ENCODE measurements around the gene PLA2R1.

Gene PLA2R1

DNA sequence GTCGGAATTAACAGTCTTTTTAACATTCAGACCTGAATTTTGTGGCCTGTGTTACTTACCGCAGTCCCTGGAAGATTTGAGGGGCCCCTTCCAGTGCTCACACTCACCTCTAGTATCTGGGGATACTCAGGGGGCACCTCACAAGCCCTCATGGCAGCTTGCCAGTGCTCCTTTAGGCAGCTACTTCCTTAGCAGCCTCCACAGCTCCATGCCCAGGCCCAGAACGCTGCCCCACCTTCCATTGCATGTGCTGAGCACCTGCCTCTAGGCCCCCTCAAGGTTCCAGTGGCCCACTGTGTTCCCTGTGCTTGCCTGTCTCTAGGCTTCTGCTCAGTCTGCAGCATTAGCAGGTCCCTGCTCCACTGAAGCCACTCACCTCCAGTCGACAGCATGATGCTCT lies 30.0 kb upstream of the PLA2R1 start:
- Histone ChIP-seq H3K27me3 (ENCODE audit: insufficient read depth, low read length, poor library complexity, severe bottlenecking) (no peaks in the 10 kb centered on the region), H3K4me2 (ENCODE audit: low read depth, low read length, poor library complexity, severe bottlenecking) (no peak overlapping the region), H4K20me1 (ENCODE audit: insufficient read depth, low read length, poor library complexity, severe bottlenecking) (no peaks in the 10 kb centered on the region), H3K9me2 (replicated peaks; ENCODE audit: low read depth, low read length) (no peaks in the 10 kb centered on the region), H3F3A (ENCODE audit: low read depth) (no peaks in the 10 kb centered on the region), H3K9ac (ENCODE audit: low read depth, low read length, poor library complexity, severe bottlenecking) (no peak overlapping the region), H3K4me3 (ENCODE audit: low read length, poor library complexity, severe bottlenecking) (no peak overlapping the region), H3K79me2 (ENCODE audit: insufficient read depth, low read length) (no peaks in the 10 kb centered on the region), H3K4me1 (ENCODE audit: insufficient read depth, low read length, poor library complexity, severe bottlenecking) (no peaks in the 10 kb centered on the region), H2AFZ (ENCODE audit: low read length) (no peak overlapping the region), H3K9me3 (ENCODE audit: insufficient read depth, low read depth, low read length) (peaks cover 24% of the 10 kb centered on the region), H3K36me3 (ENCODE audit: insufficient read depth, low read length) (no peaks in the 10 kb centered on the region)
- TF ChIP-seq, protein P1, sequence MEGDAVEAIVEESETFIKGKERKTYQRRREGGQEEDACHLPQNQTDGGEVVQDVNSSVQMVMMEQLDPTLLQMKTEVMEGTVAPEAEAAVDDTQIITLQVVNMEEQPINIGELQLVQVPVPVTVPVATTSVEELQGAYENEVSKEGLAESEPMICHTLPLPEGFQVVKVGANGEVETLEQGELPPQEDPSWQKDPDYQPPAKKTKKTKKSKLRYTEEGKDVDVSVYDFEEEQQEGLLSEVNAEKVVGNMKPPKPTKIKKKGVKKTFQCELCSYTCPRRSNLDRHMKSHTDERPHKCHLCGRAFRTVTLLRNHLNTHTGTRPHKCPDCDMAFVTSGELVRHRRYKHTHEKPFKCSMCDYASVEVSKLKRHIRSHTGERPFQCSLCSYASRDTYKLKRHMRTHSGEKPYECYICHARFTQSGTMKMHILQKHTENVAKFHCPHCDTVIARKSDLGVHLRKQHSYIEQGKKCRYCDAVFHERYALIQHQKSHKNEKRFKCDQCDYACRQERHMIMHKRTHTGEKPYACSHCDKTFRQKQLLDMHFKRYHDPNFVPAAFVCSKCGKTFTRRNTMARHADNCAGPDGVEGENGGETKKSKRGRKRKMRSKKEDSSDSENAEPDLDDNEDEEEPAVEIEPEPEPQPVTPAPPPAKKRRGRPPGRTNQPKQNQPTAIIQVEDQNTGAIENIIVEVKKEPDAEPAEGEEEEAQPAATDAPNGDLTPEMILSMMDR (conservative IDR thresholded peaks at IDR 0.05; ENCODE audit: low read length) = no peak
- no peak for TF ChIP-seq EZH2phosphoT487 (IDR thresholded peaks at IDR 0.05; ENCODE audit: borderline replicate concordance)

DNA sequence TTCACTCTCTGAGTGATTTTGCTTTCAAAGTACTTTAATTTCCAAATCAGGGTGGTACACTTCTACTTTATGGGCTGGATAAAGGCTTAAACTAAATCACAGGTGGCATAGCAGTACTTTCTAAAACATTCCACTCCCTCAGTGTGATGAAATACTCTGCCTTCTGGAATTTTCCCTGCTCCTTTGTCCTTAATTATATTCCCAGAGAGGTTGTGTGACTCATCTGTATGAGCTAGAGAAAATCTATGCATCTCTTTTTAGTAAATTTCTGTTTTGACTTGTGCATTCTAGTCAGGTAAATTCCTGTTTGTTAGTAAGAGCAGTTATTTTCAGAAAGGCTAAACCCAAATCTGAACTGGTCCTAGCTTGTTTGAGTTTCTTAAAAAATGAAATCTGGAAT lies 29.0 kb upstream of the PLA2R1 start:
- Histone ChIP-seq H3K9me2 (replicated peaks; ENCODE audit: low read depth, low read length) (no peaks in the 10 kb centered on the region), H2AFZ (ENCODE audit: low read length) (no peak overlapping the region), H4K20me1 (ENCODE audit: insufficient read depth, low read length, poor library complexity, severe bottlenecking) (no peaks in the 10 kb centered on the region), H3K9ac (ENCODE audit: low read depth, low read length, poor library complexity, severe bottlenecking) (no peak overlapping the region), H3K4me2 (ENCODE audit: low read depth, low read length, poor library complexity, severe bottlenecking) (no peak overlapping the region), H3K27me3 (ENCODE audit: insufficient read depth, low read length, poor library complexity, severe bottlenecking) (no peaks in the 10 kb centered on the region), H3K36me3 (ENCODE audit: insufficient read depth, low read length) (no peaks in the 10 kb centered on the region), H3K4me3 (ENCODE audit: low read length, poor library complexity, severe bottlenecking) (no peak overlapping the region), H3K9me3 (ENCODE audit: insufficient read depth, low read depth, low read length) (peaks cover 30% of the 10 kb centered on the region), H3F3A (ENCODE audit: low read depth) (no peaks in the 10 kb centered on the region), H3K4me1 (ENCODE audit: insufficient read depth, low read length, poor library complexity, severe bottlenecking) (no peaks in the 10 kb centered on the region), H3K79me2 (ENCODE audit: insufficient read depth, low read length) (no peaks in the 10 kb centered on the region)
- TF ChIP-seq, protein P1 (conservative IDR thresholded peaks at IDR 0.05; ENCODE audit: low read length) = no peak
- no peak for TF ChIP-seq EZH2phosphoT487 (IDR thresholded peaks at IDR 0.05; ENCODE audit: borderline replicate concordance)

DNA sequence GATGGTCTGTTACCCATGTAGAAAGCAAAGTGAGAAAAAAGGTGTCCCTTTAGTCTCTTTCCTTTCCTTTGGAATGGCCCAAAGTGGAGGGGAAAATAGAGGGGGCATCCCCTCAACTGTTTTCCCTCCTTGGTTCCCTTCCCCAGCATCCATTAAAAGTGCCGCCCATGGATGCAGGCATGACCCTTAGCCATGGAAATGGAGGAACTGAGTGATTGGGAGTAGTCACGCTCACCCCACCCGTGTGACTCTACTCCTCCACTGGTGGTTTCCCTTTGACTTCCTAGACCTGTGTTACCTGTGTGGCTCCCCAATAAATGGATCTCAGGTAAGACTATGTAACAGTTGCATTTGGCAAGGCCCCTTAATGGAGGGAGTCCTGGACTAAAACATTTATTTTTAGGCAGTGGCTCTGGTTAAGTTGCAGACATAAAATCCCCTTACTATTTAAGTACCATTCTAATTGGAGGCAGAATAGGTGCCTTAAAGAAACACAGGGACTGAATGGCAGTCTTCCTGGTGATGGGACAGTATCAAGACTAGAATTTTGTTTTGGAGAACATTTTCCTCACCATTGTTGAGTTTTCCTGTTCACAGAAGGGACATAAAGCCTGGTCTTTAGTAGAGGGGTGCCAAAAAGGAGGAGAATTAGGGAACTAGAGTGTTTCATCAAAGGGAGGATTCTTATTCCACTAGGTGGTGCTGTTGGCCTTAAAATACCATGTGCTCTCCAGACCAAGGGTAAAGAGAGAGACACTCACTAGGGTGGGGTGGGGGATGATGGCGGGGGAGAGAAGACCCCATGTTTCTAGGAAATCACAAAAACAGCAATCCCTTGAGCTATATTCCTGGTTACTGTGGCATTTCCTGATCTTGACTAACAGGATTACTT lies 25.7 kb upstream of the PLA2R1 start:
- H4K20me1 ChIP-seq (ENCODE audit: insufficient read depth, low read length, poor library complexity, severe bottlenecking) = no peaks in the 10 kb centered on the region
- no peaks in the 10 kb centered on the region for H3K36me3 ChIP-seq (ENCODE audit: insufficient read depth, low read length)
- no peaks in the 10 kb centered on the region for H3K79me2 ChIP-seq (ENCODE audit: insufficient read depth, low read length)
- H3K9me3 ChIP-seq (ENCODE audit: insufficient read depth, low read depth, low read length) = peaks cover 38% of the 10 kb centered on the region
- TF ChIP-seq EZH2phosphoT487 (IDR thresholded peaks at IDR 0.05; ENCODE audit: borderline replicate concordance) = no peak
- TF ChIP-seq, protein P1 (conservative IDR thresholded peaks at IDR 0.05; ENCODE audit: low read length) = peak; percentile 51
- H2AFZ ChIP-seq (ENCODE audit: low read length) = no peak overlapping the region
- H3K9me2 ChIP-seq (replicated peaks; ENCODE audit: low read depth, low read length) = no peaks in the 10 kb centered on the region
- H3K4me1 ChIP-seq (ENCODE audit: insufficient read depth, low read length, poor library complexity, severe bottlenecking) = no peaks in the 10 kb centered on the region
- no peaks in the 10 kb centered on the region for H3K27me3 ChIP-seq (ENCODE audit: insufficient read depth, low read length, poor library complexity, severe bottlenecking)
- no peaks in the 10 kb centered on the region for H3F3A ChIP-seq (ENCODE audit: low read depth)
- no peak overlapping the region for H3K4me2 ChIP-seq (ENCODE audit: low read depth, low read length, poor library complexity, severe bottlenecking)
- no peak overlapping the region for H3K4me3 ChIP-seq (ENCODE audit: low read length, poor library complexity, severe bottlenecking)
- no peak overlapping the region for H3K9ac ChIP-seq (ENCODE audit: low read depth, low read length, poor library complexity, severe bottlenecking)

Measured in Loucy (cell line).